ENCODE measurements around the gene VTI1B.

GRCh38 chr14:67705211-67705610 lies 30.8 kb upstream of the VTI1B start:
- TF ChIP-seq POLR2A (IDR thresholded peaks at IDR 0.05) (no peak), CTCF (IDR thresholded peaks at IDR 0.05) (no peak)
